Keratinocyte (primary cell): ENCODE results near the gene UBE2O. TPM values are rescaled to one million over a fixed set of nuclear protein-coding genes. Genes with fewer than 3 reads are reported as not detected.

Source experiments
- DNase-seq: peaks from one replicate; pipeline ENCODE4 v3.0.0-alpha.2; 2011; ENCODE audit warnings: low read depth, missing footprints, low spot score
- FAIRE-seq: peaks from 2 replicates; lab custom pipeline; 2011; peaks lifted over from hg19 to GRCh38; lab: Jason Lieb, UNC
- H2AFZ ChIP-seq: 2 replicates; pipeline ENCODE4 v1.6.0; 2012; ENCODE audit warnings: low read length, control low read depth, inconsistent platforms; ENCODE audit not compliant: control insufficient read depth
- H3K27ac ChIP-seq: 2 replicates; pipeline ENCODE4 v1.5.1; 2011; ENCODE audit warnings: low read length; ENCODE audit not compliant: control insufficient read depth, insufficient read depth
- H3K27me3 ChIP-seq: 3 replicates; pipeline ENCODE4 v1.6.0; 2011; ENCODE audit warnings: low read length; ENCODE audit not compliant: control insufficient read depth, insufficient read depth; ENCODE audit errors: extremely low read depth
- H3K36me3 ChIP-seq, 2 experiments: 2 replicates in 1 of 2; 3 replicates in 1 of 2; pipeline ENCODE4 v1.5.1; 2011; ENCODE audit warnings: low read length in 2 of 2, mild to moderate bottlenecking in 1 of 2; ENCODE audit not compliant: control insufficient read depth in 2 of 2, insufficient read depth in 2 of 2; ENCODE audit errors: extremely low read depth in 1 of 2
- H3K4me1 ChIP-seq: 3 replicates; pipeline ENCODE4 v1.5.1; 2011; ENCODE audit warnings: low read length; ENCODE audit not compliant: control insufficient read depth, insufficient read depth; ENCODE audit errors: extremely low read depth
- H3K4me2 ChIP-seq: 3 replicates; pipeline ENCODE4 v1.6.0; 2011; ENCODE audit warnings: low read depth, low read length; ENCODE audit not compliant: control insufficient read depth, insufficient read depth; ENCODE audit errors: extremely low read depth
- H3K4me3 ChIP-seq, 3 experiments: fragments of 200-600 bp in 1 of 3; sonication (generic) in 1 of 3; 2 replicates in 2 of 3; 3 replicates in 1 of 3; pipeline ENCODE4 v1.5.1; 2011 to 2016; ENCODE audit warnings: low read length in 3 of 3, mild to moderate bottlenecking in 3 of 3, control low read depth in 2 of 3, inconsistent platforms in 1 of 3, low read depth in 1 of 3, mixed read lengths in 1 of 3, mixed run types in 1 of 3, moderate library complexity in 1 of 3; ENCODE audit not compliant: control insufficient read depth in 2 of 3, insufficient read depth in 2 of 3; ENCODE audit errors: extremely low read depth in 1 of 3
- H3K79me2 ChIP-seq: 2 replicates; pipeline ENCODE4 v1.6.0; 2012; ENCODE audit warnings: low read length; ENCODE audit not compliant: control insufficient read depth, insufficient read depth
- H3K9ac ChIP-seq: 3 replicates; pipeline ENCODE4 v1.6.0; 2011; ENCODE audit warnings: low read length; ENCODE audit not compliant: control insufficient read depth, insufficient read depth; ENCODE audit errors: extremely low read depth
- H3K9me1 ChIP-seq: 3 replicates; pipeline ENCODE4 v1.6.0; 2011; ENCODE audit warnings: low read length; ENCODE audit not compliant: control insufficient read depth, insufficient read depth; ENCODE audit errors: extremely low read depth
- H3K9me3 ChIP-seq: 2 replicates; pipeline ENCODE4 v1.5.1; 2012; ENCODE audit warnings: low read depth, low read length; ENCODE audit not compliant: control insufficient read depth
- H4K20me1 ChIP-seq: 3 replicates; pipeline ENCODE4 v1.6.0; 2011; ENCODE audit warnings: low read length; ENCODE audit not compliant: control insufficient read depth, insufficient read depth; ENCODE audit errors: extremely low read depth
- CTCF ChIP-seq, 3 experiments: IDR thresholded peaks in 1 of 3; conservative IDR thresholded peaks in 1 of 3; optimal IDR thresholded peaks in 1 of 3; 2 replicates in 2 of 3; 3 replicates in 1 of 3; pipeline versions ENCODE3 to v1.5.1; 2011; ENCODE audit warnings: low read length in 3 of 3, mild to moderate bottlenecking in 3 of 3, moderate library complexity in 2 of 3, control low read depth in 1 of 3, inconsistent platforms in 1 of 3; ENCODE audit not compliant: insufficient read depth in 2 of 3; ENCODE audit errors: extremely low read depth in 1 of 3
- EZH2 ChIP-seq: IDR thresholded peaks from one replicate; pipeline ENCODE4 v1.6.1; 2012; ENCODE audit warnings: inconsistent platforms, mild to moderate bottlenecking, low read length, moderate library complexity
- dilution Hi-C: fragments of 300-500 bp; cut with MboI; formaldehyde crosslinking; loops from one replicate; pipeline ENCODE4 v1.7.0; 2020; ENCODE audit warnings: low sequenced_read_pairs; ENCODE audit not compliant: extremely low pct_ligation_motif_present
- polyA plus RNA-seq, 5 experiments: library from polyadenylated mRNA; depleted of rRNA in 3 of 5; stranded (reverse) in 3 of 5; stranded (forward) in 1 of 5; unstranded in 1 of 5; fragments of >200 nt; gene quantifications; 1 replicate in 1 of 5; 2 replicates in 3 of 5; 3 replicates in 1 of 5; pipeline versions ENCODE4 v1.2.1 to v1.2.3, GENCODE V29; 2011 to 2012; ENCODE audit warnings: missing spikeins in 2 of 5, low read depth in 1 of 5, low replicate concordance in 1 of 5

The UBE2O gene
- polyA plus RNA-seq, 1 donor (not counting 4 experiments of a cell fraction or from before 2014, with no cell fraction given) = 10.9 TPM

GRCh38 chr17:76356803-76357456 is 96.0 kb downstream of the UBE2O start:
- Histone ChIP-seq H3K79me2 (peaks cover 10% of the 10 kb centered on the region), H3K9ac (no peak overlapping the region), H3K4me2 (no peak overlapping the region), H3K9me1 (no peaks in the 10 kb centered on the region), H4K20me1 (no peaks in the 10 kb centered on the region), H2AFZ (no peak overlapping the region), H3K36me3 (no peaks in the 10 kb centered on the region), H3K4me3 (no peak overlapping the region), H3K27me3 (no peaks in the 10 kb centered on the region), H3K9me3 (no peaks in the 10 kb centered on the region), H3K4me1 (peaks cover 22% of the 10 kb centered on the region), H3K27ac (no peak overlapping the region)
- dilution Hi-C loops = no loop called here
- DNase-seq = no peak
- no peak for FAIRE-seq
- no peak for TF ChIP-seq EZH2
- no peak for TF ChIP-seq CTCF (optimal IDR thresholded peaks at IDR 0.05 in 1 of 3, IDR thresholded peaks at IDR 0.05 in 1 of 3, conservative IDR thresholded peaks at IDR 0.05 in 1 of 3; ENCODE audit: extremely low read depth in 1 of 3, insufficient read depth in 2 of 3, low read length in 3 of 3)

- dilution Hi-C loops = no loop called here
- DNase-seq (no peak), FAIRE-seq (no peak)
- H3K4me2 ChIP-seq = peak overlapping the region; percentile 94
- H4K20me1 ChIP-seq = no peaks in the 10 kb centered on the region
- TF ChIP-seq CTCF (optimal IDR thresholded peaks at IDR 0.05 in 1 of 3, IDR thresholded peaks at IDR 0.05 in 1 of 3, conservative IDR thresholded peaks at IDR 0.05 in 1 of 3; ENCODE audit: extremely low read depth in 1 of 3, insufficient read depth in 2 of 3, low read length in 3 of 3) (no peak), EZH2 (no peak)
- H3K4me1 ChIP-seq = peaks cover 16% of the 10 kb centered on the region
- peak overlapping the region; percentile 56 for H2AFZ ChIP-seq
- no peaks in the 10 kb centered on the region for H3K9me1 ChIP-seq
- no peaks in the 10 kb centered on the region for H3K27me3 ChIP-seq
- peak overlapping the region; percentile 94 for H3K9ac ChIP-seq
- H3K27ac ChIP-seq = no peak overlapping the region
- no peaks in the 10 kb centered on the region for H3K9me3 ChIP-seq
- no peaks in the 10 kb centered on the region for H3K36me3 ChIP-seq
- no peak overlapping the region for H3K4me3 ChIP-seq
- H3K79me2 ChIP-seq = peaks cover 23% of the 10 kb centered on the region
Measured at GRCh38 chr17:76354747-76355310, 98.1 kb downstream of the UBE2O start.
